Ureter (tissue), 1 donor: Measurements from ENCODE around the gene NKD2. TPM values are rescaled to one million over a fixed set of nuclear protein-coding genes. Genes with fewer than 3 reads are reported as not detected.
A peak's percentile ranks its signal among the peaks of the same experiment; 100 is the strongest.

Experiments used
- DNase-seq: peaks from one replicate; pipeline ENCODE4 v3.0.0-alpha.2; 2020; ENCODE audit warnings: low spot score
- total RNA-seq: library from RNA; stranded (reverse); gene quantifications from one replicate; pipeline ENCODE4 v1.2.4, GENCODE V29; 2023
- donor health status: DM: yes; HTN: yes; CAD: no.

Gene NKD2
- total RNA-seq, 1 donor from 2014 or later: 14.2 TPM

- peak; percentile 38 for DNase-seq
These were observed 29.3 kb upstream of the NKD2 start for GRCh38 chr5:979100-979817.

- peak; percentile 40 for DNase-seq
These were observed 28.5 kb upstream of the NKD2 start for GRCh38 chr5:980001-980588.

GRCh38 chr5:980966-981365, 27.6 kb upstream of the NKD2 start:
- DNase-seq: peak; percentile 42

GRCh38 chr5:981456-981855, 27.1 kb upstream of the NKD2 start:
- DNase-seq: peak; percentile 43

- peak; percentile 40 for DNase-seq
These were observed 26.0 kb upstream of the NKD2 start for GRCh38 chr5:982377-983237.

- no peak for DNase-seq
These were observed 25.4 kb upstream of the NKD2 start for GRCh38 chr5:983238-983524.

- no peak for DNase-seq
These were observed 25.0 kb upstream of the NKD2 start for GRCh38 chr5:983568-983967.

GRCh38 chr5:984774-985173, 23.8 kb upstream of the NKD2 start:
- DNase-seq: no peak

- no peak for DNase-seq
These were observed 20.8 kb upstream of the NKD2 start for GRCh38 chr5:987761-988160.

GRCh38 chr5:988322-988721, 20.3 kb upstream of the NKD2 start:
- DNase-seq: no peak

- peak; percentile 65 for DNase-seq
These were observed 18.6 kb upstream of the NKD2 start for GRCh38 chr5:989961-990530.

GRCh38 chr5:991472-992267, 16.9 kb upstream of the NKD2 start:
- DNase-seq: peak; percentile 41

- no peak for DNase-seq
These were observed 14.4 kb upstream of the NKD2 start for GRCh38 chr5:994272-994607.

- DNase-seq: no peak
These were observed 13.8 kb upstream of the NKD2 start for GRCh38 chr5:994821-995220.

GRCh38 chr5:995318-995717, 13.3 kb upstream of the NKD2 start:
- no peak for DNase-seq

GRCh38 chr5:997001-997474, 11.6 kb upstream of the NKD2 start:
- DNase-seq: no peak

GRCh38 chr5:997711-998110, 10.9 kb upstream of the NKD2 start:
- no peak for DNase-seq

GRCh38 chr5:998246-999031, 10.2 kb upstream of the NKD2 start:
- DNase-seq: peak; percentile 40

- DNase-seq: peak; percentile 45
These were observed 9.5 kb upstream of the NKD2 start for GRCh38 chr5:999032-999501.

GRCh38 chr5:999724-1000123, 8.9 kb upstream of the NKD2 start:
- DNase-seq: peak; percentile 29

GRCh38 chr5:1000329-1000728, 8.3 kb upstream of the NKD2 start:
- DNase-seq: peak; percentile 31
